Measurements from ENCODE around the gene SLC39A13.

DNA sequence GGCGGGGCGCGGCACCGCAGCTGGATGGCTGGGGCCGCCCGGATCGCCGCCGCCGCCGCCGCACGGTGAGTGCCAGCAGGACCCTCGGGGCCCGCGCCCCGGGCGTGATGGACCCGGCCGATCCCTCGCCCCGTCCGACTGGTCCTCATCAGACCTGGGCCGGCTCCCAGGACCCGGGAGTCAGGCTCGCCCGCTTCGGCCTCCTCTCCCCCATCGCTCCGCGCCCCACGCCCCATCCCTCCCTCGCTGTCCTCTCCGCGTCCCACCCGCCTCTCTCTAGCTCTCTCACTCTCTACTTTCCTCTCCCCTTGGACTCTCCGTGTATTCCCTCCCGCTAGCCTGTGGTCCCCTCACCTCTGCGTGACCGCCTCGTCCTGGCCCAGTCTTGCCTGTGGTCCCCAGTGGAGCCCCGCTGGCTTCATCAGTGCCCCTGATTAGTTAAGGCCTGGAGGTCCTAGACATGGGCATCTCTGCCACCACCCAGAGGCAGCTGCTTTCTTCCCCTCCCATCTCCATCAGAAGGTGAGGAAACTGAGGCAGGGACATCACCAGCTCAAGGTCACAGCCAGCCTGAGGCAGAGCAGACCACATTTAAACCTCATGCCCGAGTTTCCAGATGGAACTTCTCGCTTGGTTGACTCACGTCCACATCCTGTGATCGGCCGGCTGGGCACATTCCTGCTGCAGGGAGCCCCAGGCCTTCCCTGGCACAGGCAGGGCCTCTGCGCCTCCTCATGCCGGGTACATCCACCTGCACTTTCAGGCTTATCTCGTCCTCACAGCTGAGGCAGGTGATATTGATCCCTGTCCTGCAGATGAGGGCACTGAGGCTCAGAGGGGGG lies 429 bp downstream of the SLC39A13 start:
- TF ChIP-seq CTCF (IDR thresholded peaks at IDR 0.05; ENCODE audit: insufficient read depth, low read length) (no peak), POLR2AphosphoS5 (IDR thresholded peaks at IDR 0.05; ENCODE audit: low read depth) (no peak)

Data from HL-60 (cell line).